ENCODE results near the gene SHQ1. TPM values are rescaled to one million over a fixed set of nuclear protein-coding genes. Genes with fewer than 3 reads are reported as not detected.

Gene SHQ1
- total and polyA plus RNA-seq, 9 donors = 6.6 to 30.0 (median 14.8) TPM

DNA sequence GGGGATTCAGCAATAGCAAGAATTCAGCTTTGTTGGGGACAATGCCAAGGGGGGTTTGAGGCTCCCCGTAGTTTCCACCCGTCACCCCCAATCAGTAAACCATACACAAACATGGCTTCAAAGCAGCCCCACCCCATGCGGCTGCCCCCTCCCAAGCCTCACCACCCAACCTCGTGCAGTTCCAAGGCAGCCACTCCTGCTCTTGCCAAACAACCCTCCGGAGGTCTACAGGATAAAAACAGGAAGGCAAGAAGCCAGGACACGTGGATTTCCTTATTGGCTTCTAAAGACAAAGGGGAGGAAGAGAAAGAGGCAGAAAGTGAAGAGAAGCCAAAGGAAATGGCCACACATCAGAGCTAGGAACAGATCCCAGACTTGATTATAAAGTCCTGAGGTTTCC, 121.1 kb downstream of the SHQ1 start:
- no peaks in the 10 kb centered on the region for H3K9me3 ChIP-seq
- H3K4me1 ChIP-seq (ENCODE audit: insufficient read depth) = no peaks in the 10 kb centered on the region
- no peak for DNase-seq
- H3K27ac ChIP-seq = no peak overlapping the region
- 31 to 36% (median 34%) methylated on average over 6 of the region's 6 CpGs for WGBS, 3 donors
- intact Hi-C loops (cut with DNase I) = no loop called here
- H3K4me3 ChIP-seq = no peak overlapping the region
- H3K36me3 ChIP-seq = no peaks in the 10 kb centered on the region
- TF ChIP-seq, protein P1, sequence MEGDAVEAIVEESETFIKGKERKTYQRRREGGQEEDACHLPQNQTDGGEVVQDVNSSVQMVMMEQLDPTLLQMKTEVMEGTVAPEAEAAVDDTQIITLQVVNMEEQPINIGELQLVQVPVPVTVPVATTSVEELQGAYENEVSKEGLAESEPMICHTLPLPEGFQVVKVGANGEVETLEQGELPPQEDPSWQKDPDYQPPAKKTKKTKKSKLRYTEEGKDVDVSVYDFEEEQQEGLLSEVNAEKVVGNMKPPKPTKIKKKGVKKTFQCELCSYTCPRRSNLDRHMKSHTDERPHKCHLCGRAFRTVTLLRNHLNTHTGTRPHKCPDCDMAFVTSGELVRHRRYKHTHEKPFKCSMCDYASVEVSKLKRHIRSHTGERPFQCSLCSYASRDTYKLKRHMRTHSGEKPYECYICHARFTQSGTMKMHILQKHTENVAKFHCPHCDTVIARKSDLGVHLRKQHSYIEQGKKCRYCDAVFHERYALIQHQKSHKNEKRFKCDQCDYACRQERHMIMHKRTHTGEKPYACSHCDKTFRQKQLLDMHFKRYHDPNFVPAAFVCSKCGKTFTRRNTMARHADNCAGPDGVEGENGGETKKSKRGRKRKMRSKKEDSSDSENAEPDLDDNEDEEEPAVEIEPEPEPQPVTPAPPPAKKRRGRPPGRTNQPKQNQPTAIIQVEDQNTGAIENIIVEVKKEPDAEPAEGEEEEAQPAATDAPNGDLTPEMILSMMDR (IDR thresholded peaks at IDR 0.05) = no peak
- TF ChIP-seq EP300 (IDR thresholded peaks at IDR 0.05) (no peak), POLR2A (IDR thresholded peaks at IDR 0.05) (no peak)
- H3K27me3 ChIP-seq = no peaks in the 10 kb centered on the region

DNA sequence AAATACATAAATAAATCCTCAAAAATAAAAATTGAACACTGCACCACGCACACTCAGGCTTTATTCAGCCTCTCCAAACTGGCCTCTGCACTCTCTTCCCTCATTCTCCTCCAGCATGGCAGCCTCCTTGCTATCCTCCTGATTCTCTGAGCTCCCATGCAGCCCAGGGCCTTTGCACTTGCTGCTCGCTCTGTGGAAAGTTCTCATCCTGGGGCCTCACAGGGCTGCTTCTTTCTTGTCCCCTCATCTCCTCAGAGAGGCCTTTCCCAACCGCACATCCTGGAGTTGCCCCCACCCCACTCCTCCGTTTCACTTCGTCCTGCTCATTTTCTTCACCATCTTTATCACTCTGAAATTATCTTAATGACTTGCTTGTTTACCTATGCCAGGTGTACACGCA, 123.0 kb downstream of the SHQ1 start:
- no peak overlapping the region for H3K4me3 ChIP-seq
- H3K27me3 ChIP-seq = no peaks in the 10 kb centered on the region
- H3K36me3 ChIP-seq = no peaks in the 10 kb centered on the region
- H3K4me1 ChIP-seq (ENCODE audit: insufficient read depth) = no peaks in the 10 kb centered on the region
- TF ChIP-seq POLR2A (IDR thresholded peaks at IDR 0.05) (no peak), EP300 (IDR thresholded peaks at IDR 0.05) (no peak)
- TF ChIP-seq, protein P1 (IDR thresholded peaks at IDR 0.05) = no peak
- WGBS, 3 donors = 94 to 96% (median 95%) methylated on average over 6 of the region's 6 CpGs
- no peak for DNase-seq
- intact Hi-C loops (cut with DNase I) = no loop called here
- no peak overlapping the region for H3K27ac ChIP-seq
- no peaks in the 10 kb centered on the region for H3K9me3 ChIP-seq

DNA sequence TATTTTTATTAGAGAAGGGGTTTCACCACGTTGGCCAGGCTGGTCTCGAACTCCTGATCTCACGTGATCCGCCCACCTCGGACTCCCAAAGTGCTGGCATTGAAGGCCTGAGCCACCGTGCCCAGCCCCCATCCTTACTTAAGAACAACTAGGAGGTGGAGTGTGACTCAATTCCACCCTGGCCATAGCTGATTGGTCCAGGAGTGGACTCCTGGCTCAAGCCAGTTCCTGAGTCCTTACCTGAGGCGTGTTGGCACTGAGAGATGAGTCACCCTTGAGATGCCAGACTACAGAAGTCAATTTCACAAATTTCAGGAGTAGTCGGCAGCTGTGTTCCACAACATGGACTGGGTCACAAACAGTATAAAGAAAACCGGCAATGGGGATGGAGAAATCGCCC, 124.2 kb downstream of the SHQ1 start:
- intact Hi-C loops (cut with DNase I) = no loop called here

DNA sequence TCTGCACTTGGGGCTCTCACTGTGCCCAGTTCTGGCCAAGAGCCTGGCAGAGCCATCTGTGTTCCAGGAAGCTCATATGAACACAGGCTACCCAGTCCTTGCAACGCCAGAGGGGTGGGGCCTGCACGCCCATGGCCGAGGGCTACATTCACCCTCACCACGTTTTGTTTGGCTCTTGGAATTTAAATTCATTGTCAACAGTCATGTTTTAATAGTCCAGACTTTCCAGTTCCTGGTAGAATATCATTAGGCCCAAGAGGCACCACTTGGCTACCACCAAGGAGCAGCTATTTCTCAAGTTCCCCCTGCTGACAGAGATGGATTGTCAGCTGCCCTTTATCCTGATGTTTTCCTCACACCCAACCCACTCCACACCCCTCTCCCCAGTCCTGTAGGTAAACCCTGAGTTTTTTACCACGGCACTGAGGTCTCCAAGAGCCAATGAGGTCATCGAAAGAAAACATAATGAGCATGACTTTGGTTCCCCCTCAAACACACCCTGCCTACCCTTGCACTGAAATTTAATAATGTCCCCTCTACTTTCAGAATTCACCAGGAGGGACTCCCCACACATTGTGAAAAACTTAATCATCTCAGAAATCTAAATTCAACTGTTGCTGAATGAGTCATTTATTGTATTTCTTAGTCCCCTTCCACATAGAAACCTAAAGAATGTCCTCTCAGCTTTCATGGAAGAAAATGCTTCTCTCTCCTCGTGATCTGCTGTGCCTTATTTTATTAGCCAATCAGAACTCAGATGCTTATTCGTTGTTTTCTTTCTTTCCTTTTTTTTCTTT, 125.1 kb downstream of the SHQ1 start:
- WGBS, 3 donors = 61 to 65% (median 61%) methylated on average over 8 of the region's 8 CpGs
- Histone ChIP-seq H3K4me1 (ENCODE audit: insufficient read depth) (no peaks in the 10 kb centered on the region), H3K9me3 (no peaks in the 10 kb centered on the region), H3K36me3 (no peaks in the 10 kb centered on the region), H3K27me3 (no peaks in the 10 kb centered on the region), H3K4me3 (no peak overlapping the region), H3K27ac (no peak overlapping the region)
- intact Hi-C loops (cut with DNase I) = no loop called here
- TF ChIP-seq EP300 (IDR thresholded peaks at IDR 0.05) = no peak
- TF ChIP-seq POLR2A (IDR thresholded peaks at IDR 0.05) = no peak
- TF ChIP-seq, protein P1 (IDR thresholded peaks at IDR 0.05) = no peak
- DNase-seq = no peak

More for the DNA sequence above, 124.2 kb downstream of the SHQ1 start:
- no peaks in the 10 kb centered on the region for H3K27me3 ChIP-seq
- no peak for TF ChIP-seq EP300 (IDR thresholded peaks at IDR 0.05)
- TF ChIP-seq, protein P1 (IDR thresholded peaks at IDR 0.05) = no peak
- TF ChIP-seq POLR2A (IDR thresholded peaks at IDR 0.05) = no peak
- H3K9me3 ChIP-seq = no peaks in the 10 kb centered on the region
- no peak overlapping the region for H3K27ac ChIP-seq
- no peak for DNase-seq
- 86 to 88% (median 87%) methylated on average over 10 of the region's 10 CpGs for WGBS, 3 donors
- no peaks in the 10 kb centered on the region for H3K36me3 ChIP-seq
- no peak overlapping the region for H3K4me3 ChIP-seq
- no peaks in the 10 kb centered on the region for H3K4me1 ChIP-seq (ENCODE audit: insufficient read depth)
